HL-60 (cell line): ENCODE data around the gene RIN3.

Experiments
- POLR2AphosphoS5 ChIP-seq: IDR thresholded peaks from 2 replicates; pipeline ENCODE4 v1.6.1; 2012; ENCODE audit warnings: low read depth
- TF ChIP-seq, protein P1 (sequence below): IDR thresholded peaks from one replicate; pipeline ENCODE4 v1.5.1; 2011; ENCODE audit warnings: low read length, control low read depth, inconsistent platforms; ENCODE audit not compliant: insufficient read depth

- no peak for TF ChIP-seq POLR2AphosphoS5
- TF ChIP-seq, protein P1, sequence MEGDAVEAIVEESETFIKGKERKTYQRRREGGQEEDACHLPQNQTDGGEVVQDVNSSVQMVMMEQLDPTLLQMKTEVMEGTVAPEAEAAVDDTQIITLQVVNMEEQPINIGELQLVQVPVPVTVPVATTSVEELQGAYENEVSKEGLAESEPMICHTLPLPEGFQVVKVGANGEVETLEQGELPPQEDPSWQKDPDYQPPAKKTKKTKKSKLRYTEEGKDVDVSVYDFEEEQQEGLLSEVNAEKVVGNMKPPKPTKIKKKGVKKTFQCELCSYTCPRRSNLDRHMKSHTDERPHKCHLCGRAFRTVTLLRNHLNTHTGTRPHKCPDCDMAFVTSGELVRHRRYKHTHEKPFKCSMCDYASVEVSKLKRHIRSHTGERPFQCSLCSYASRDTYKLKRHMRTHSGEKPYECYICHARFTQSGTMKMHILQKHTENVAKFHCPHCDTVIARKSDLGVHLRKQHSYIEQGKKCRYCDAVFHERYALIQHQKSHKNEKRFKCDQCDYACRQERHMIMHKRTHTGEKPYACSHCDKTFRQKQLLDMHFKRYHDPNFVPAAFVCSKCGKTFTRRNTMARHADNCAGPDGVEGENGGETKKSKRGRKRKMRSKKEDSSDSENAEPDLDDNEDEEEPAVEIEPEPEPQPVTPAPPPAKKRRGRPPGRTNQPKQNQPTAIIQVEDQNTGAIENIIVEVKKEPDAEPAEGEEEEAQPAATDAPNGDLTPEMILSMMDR = no peak
Measured at GRCh38 chr14:92489394-92490238, 24.0 kb upstream of the RIN3 start.
